Neural crest cell (in vitro differentiated cells): ENCODE data around the gene DMWD. TPM values are rescaled to one million over a fixed set of nuclear protein-coding genes. Genes with fewer than 3 reads are reported as not detected.

Experiments used
- DNase-seq: peaks from one replicate; pipeline ENCODE4 v3.0.0; 2021; ENCODE audit warnings: low read depth, mixed read lengths, low spot score
- H3K27ac Mint-ChIP-seq: one replicate; pipeline ENCODE4 v1.8.0; 2021; ENCODE audit warnings: mild to moderate bottlenecking, mixed read lengths; ENCODE audit not compliant: unreplicated experiment
- H3K27me3 Mint-ChIP-seq: 2 replicates; pipeline ENCODE4 v1.8.0; 2021; ENCODE audit warnings: low read depth, mild to moderate bottlenecking, mixed read lengths
- H3K36me3 Mint-ChIP-seq: 2 replicates; pipeline ENCODE4 v1.8.0; 2021; ENCODE audit warnings: low read depth, mild to moderate bottlenecking, mixed read lengths
- H3K4me1 Mint-ChIP-seq: 2 replicates; pipeline ENCODE4 v1.8.0; 2021; ENCODE audit warnings: mixed read lengths
- H3K4me3 Mint-ChIP-seq: one replicate; pipeline ENCODE4 v1.8.0; 2021; ENCODE audit warnings: mild to moderate bottlenecking, mixed read lengths
- H3K9me3 Mint-ChIP-seq: 2 replicates; pipeline ENCODE4 v1.8.0; 2021; ENCODE audit warnings: mixed read lengths
- CTCF ChIP-seq: fragments of 200-600 bp; sonication (generic); conservative IDR thresholded peaks from 2 replicates; pipeline ENCODE4 v1.5.0; 2021; ENCODE audit warnings: antibody characterized with exemption, mild to moderate bottlenecking
- total RNA-seq: library from RNA; stranded (reverse); gene quantifications from 2 replicates; pipeline ENCODE4 v1.2.1, GENCODE V29; 2021

DMWD gene
- total RNA-seq, 1 donor from 2014 or later = 110 TPM

- Mint-ChIP-seq H3K4me3 (no peak overlapping the region), H3K27ac (no peak overlapping the region), H3K4me1 (no peaks in the 10 kb centered on the region), H3K9me3 (no peaks in the 10 kb centered on the region), H3K27me3 (no peaks in the 10 kb centered on the region), H3K36me3 (peaks cover 19% of the 10 kb centered on the region)
- DNase-seq = no peak
- TF ChIP-seq CTCF = no peak
These were observed 34.9 kb upstream of the DMWD start for GRCh38 chr19:45827459-45828093.

GRCh38 chr19:45826934-45827333 is 34.3 kb upstream of the DMWD start:
- H3K4me3 Mint-ChIP-seq = no peak overlapping the region
- TF ChIP-seq CTCF = no peak
- H3K27me3 Mint-ChIP-seq = no peaks in the 10 kb centered on the region
- H3K4me1 Mint-ChIP-seq = no peaks in the 10 kb centered on the region
- no peaks in the 10 kb centered on the region for H3K9me3 Mint-ChIP-seq
- no peak overlapping the region for H3K27ac Mint-ChIP-seq
- peaks cover 19% of the 10 kb centered on the region for H3K36me3 Mint-ChIP-seq
- no peak for DNase-seq

- peak overlapping the region; percentile 23 for H3K4me3 Mint-ChIP-seq
- no peak for TF ChIP-seq CTCF
- no peak for DNase-seq
- no peaks in the 10 kb centered on the region for H3K4me1 Mint-ChIP-seq
- peaks cover 16% of the 10 kb centered on the region for H3K36me3 Mint-ChIP-seq
- no peaks in the 10 kb centered on the region for H3K9me3 Mint-ChIP-seq
- no peak overlapping the region for H3K27ac Mint-ChIP-seq
- no peaks in the 10 kb centered on the region for H3K27me3 Mint-ChIP-seq
These were observed 33.6 kb upstream of the DMWD start for GRCh38 chr19:45825917-45826893.

GRCh38 chr19:45825263-45825605 is 32.6 kb upstream of the DMWD start:
- DNase-seq = no peak
- H3K27ac Mint-ChIP-seq = no peak overlapping the region
- no peaks in the 10 kb centered on the region for H3K27me3 Mint-ChIP-seq
- H3K4me1 Mint-ChIP-seq = peaks cover 1% of the 10 kb centered on the region
- TF ChIP-seq CTCF = no peak
- no peaks in the 10 kb centered on the region for H3K9me3 Mint-ChIP-seq
- H3K4me3 Mint-ChIP-seq = no peak overlapping the region
- peaks cover 17% of the 10 kb centered on the region for H3K36me3 Mint-ChIP-seq

- TF ChIP-seq CTCF = no peak
- no peak for DNase-seq
- Mint-ChIP-seq H3K4me1 (peaks cover 3% of the 10 kb centered on the region), H3K27me3 (no peaks in the 10 kb centered on the region), H3K27ac (peak overlapping the region; percentile 78), H3K36me3 (peaks cover 19% of the 10 kb centered on the region), H3K4me3 (no peak overlapping the region), H3K9me3 (no peaks in the 10 kb centered on the region)
These were observed 32.1 kb upstream of the DMWD start for GRCh38 chr19:45824531-45825262.
